ENCODE results near the gene PLCH2.
"Not testable (repeated sequence)": the region's sequence is repeated elsewhere in the genome, so short reads cannot be mapped to it uniquely, and the experiment has no call there.

Gene PLCH2

GRCh38 chr1:2441746-2442145 is 34.3 kb upstream of the PLCH2 start:
- no peak for DNase-seq

- DNase-seq, result no peak
Observed at GRCh38 chr1:2442661-2443060, 33.4 kb upstream of the PLCH2 start.

GRCh38 chr1:2443277-2444137 is 32.6 kb upstream of the PLCH2 start:
- DNase-seq, result peak; percentile 4

- no peak for DNase-seq
Observed at GRCh38 chr1:2444138-2444591, 31.9 kb upstream of the PLCH2 start.

- DNase-seq, result no peak
Observed at GRCh38 chr1:2445162-2445822, 30.8 kb upstream of the PLCH2 start.

GRCh38 chr1:2445823-2446215 is 30.3 kb upstream of the PLCH2 start:
- no peak for DNase-seq

- no peak for DNase-seq
Observed at GRCh38 chr1:2446394-2446793, 29.7 kb upstream of the PLCH2 start.

GRCh38 chr1:2446861-2447260 is 29.2 kb upstream of the PLCH2 start:
- no peak for DNase-seq

- no peak for DNase-seq
Observed at GRCh38 chr1:2447276-2448097, 28.6 kb upstream of the PLCH2 start.

- DNase-seq, result no peak
Observed at GRCh38 chr1:2448098-2448445, 28.0 kb upstream of the PLCH2 start.

- no peak for DNase-seq
Observed at GRCh38 chr1:2449636-2450454, 26.2 kb upstream of the PLCH2 start.

- DNase-seq, result no peak
Observed at GRCh38 chr1:2451741-2452140, 24.3 kb upstream of the PLCH2 start.

GRCh38 chr1:2452201-2452931 is 23.7 kb upstream of the PLCH2 start:
- DNase-seq, result peak; percentile 42

- no peak for DNase-seq
Observed at GRCh38 chr1:2452932-2453315, 23.2 kb upstream of the PLCH2 start.

- no peak for DNase-seq
Observed at GRCh38 chr1:2454227-2454626, 21.9 kb upstream of the PLCH2 start.

- DNase-seq, result no peak
Observed at GRCh38 chr1:2455757-2456156, 20.3 kb upstream of the PLCH2 start.

GRCh38 chr1:2457444-2457843 is 18.6 kb upstream of the PLCH2 start:
- DNase-seq, result no peak

GRCh38 chr1:2458687-2459086 is 17.4 kb upstream of the PLCH2 start:
- no peak for DNase-seq

GRCh38 chr1:2459102-2459753 is 16.9 kb upstream of the PLCH2 start:
- DNase-seq, result not testable (repeated sequence)

GRCh38 chr1:2459757-2460156 is 16.3 kb upstream of the PLCH2 start:
- no peak for DNase-seq

GRCh38 chr1:2460203-2460602 is 15.9 kb upstream of the PLCH2 start:
- DNase-seq, result no peak
